Measurements from ENCODE around the gene AIFM1.

The AIFM1 gene

GRCh38 chrX:130144509-130144908 is 21.1 kb downstream of the AIFM1 start:
- TF ChIP-seq ZNF8 (CRISPR knock-in tag; IDR thresholded peaks at IDR 0.05) (no peak), GLIS3 (CRISPR knock-in tag; IDR thresholded peaks at IDR 0.05) (no peak), PPARA (CRISPR knock-in tag; IDR thresholded peaks at IDR 0.05; ENCODE audit: borderline replicate concordance) (no peak), ZFP30 (CRISPR knock-in tag; IDR thresholded peaks at IDR 0.05) (no peak), TOX (CRISPR knock-in tag; IDR thresholded peaks at IDR 0.05; ENCODE audit: borderline replicate concordance) (no peak), ZNF565 (CRISPR knock-in tag; conservative IDR thresholded peaks at IDR 0.05; ENCODE audit: low read depth) (no peak), ZFP3 (CRISPR knock-in tag; IDR thresholded peaks at IDR 0.05) (no peak), SNAI2 (CRISPR knock-in tag; IDR thresholded peaks at IDR 0.05) (no peak), ZNF70 (CRISPR knock-in tag; IDR thresholded peaks at IDR 0.05) (no peak)
- TF ChIP-seq, protein P1, sequence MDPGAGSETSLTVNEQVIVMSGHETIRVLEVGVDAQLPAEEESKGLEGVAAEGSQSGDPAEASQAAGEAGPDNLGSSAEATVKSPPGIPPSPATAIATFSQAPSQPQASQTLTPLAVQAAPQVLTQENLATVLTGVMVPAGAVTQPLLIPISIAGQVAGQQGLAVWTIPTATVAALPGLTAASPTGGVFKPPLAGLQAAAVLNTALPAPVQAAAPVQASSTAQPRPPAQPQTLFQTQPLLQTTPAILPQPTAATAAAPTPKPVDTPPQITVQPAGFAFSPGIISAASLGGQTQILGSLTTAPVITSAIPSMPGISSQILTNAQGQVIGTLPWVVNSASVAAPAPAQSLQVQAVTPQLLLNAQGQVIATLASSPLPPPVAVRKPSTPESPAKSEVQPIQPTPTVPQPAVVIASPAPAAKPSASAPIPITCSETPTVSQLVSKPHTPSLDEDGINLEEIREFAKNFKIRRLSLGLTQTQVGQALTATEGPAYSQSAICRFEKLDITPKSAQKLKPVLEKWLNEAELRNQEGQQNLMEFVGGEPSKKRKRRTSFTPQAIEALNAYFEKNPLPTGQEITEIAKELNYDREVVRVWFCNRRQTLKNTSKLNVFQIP (CRISPR knock-in tag; IDR thresholded peaks at IDR 0.05; ENCODE audit: borderline replicate concordance, low read depth): no peak
- ATAC-seq: no peak; the same call in 2 of the 3 replicates

GRCh38 chrX:130139474-130140201 is 26.0 kb downstream of the AIFM1 start:
- no peak for ATAC-seq
- TF ChIP-seq ISL1 (CRISPR knock-in tag; IDR thresholded peaks at IDR 0.05): no peak
- no peak for TF ChIP-seq GLIS3 (CRISPR knock-in tag; IDR thresholded peaks at IDR 0.05)
- TF ChIP-seq TSHZ2 (CRISPR knock-in tag; IDR thresholded peaks at IDR 0.05): no peak

DNA sequence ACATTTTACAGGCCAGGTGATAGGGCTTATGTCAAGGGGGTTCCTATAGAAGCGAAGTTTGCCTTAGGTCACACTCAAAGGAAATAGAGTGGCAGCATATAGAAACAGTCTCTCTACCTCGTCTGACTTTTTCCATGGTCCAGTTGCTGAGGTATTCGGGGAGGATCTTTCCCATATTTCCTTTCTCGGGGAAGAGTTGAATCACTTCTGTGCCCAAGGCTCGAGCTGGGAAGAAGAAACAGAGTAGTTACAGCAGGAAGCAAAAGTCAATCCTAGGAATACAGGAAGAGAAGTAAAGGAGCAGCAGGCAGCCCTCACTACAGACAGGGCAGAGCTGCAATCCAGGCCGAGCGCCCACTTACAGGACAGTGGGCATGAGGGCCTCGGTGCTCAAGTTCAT is 28.7 kb downstream of the AIFM1 start:
- no peak for TF ChIP-seq OSR1 (CRISPR knock-in tag; IDR thresholded peaks at IDR 0.05)
- no peak for TF ChIP-seq ZNF70 (CRISPR knock-in tag; IDR thresholded peaks at IDR 0.05)
- no peak for TF ChIP-seq ZNF8 (CRISPR knock-in tag; IDR thresholded peaks at IDR 0.05)
- TF ChIP-seq TSHZ2 (CRISPR knock-in tag; IDR thresholded peaks at IDR 0.05): no peak
- no peak for TF ChIP-seq CSRNP3 (CRISPR knock-in tag; IDR thresholded peaks at IDR 0.05)
- TF ChIP-seq PATZ1 (CRISPR knock-in tag; IDR thresholded peaks at IDR 0.05; ENCODE audit: borderline replicate concordance): no peak
- no peak for TF ChIP-seq TOX (CRISPR knock-in tag; IDR thresholded peaks at IDR 0.05; ENCODE audit: borderline replicate concordance)
- TF ChIP-seq SNAI2 (CRISPR knock-in tag; IDR thresholded peaks at IDR 0.05): no peak
- no peak for TF ChIP-seq GLIS3 (CRISPR knock-in tag; IDR thresholded peaks at IDR 0.05)
- no peak for TF ChIP-seq ZFP30 (CRISPR knock-in tag; IDR thresholded peaks at IDR 0.05)
- TF ChIP-seq, protein P1 (CRISPR knock-in tag; IDR thresholded peaks at IDR 0.05; ENCODE audit: borderline replicate concordance, low read depth): no peak
- TF ChIP-seq, protein P2, sequence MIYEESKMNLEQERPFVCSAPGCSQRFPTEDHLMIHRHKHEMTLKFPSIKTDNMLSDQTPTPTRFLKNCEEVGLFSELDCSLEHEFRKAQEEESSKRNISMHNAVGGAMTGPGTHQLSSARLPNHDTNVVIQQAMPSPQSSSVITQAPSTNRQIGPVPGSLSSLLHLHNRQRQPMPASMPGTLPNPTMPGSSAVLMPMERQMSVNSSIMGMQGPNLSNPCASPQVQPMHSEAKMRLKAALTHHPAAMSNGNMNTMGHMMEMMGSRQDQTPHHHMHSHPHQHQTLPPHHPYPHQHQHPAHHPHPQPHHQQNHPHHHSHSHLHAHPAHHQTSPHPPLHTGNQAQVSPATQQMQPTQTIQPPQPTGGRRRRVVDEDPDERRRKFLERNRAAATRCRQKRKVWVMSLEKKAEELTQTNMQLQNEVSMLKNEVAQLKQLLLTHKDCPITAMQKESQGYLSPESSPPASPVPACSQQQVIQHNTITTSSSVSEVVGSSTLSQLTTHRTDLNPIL (CRISPR knock-in tag; IDR thresholded peaks at IDR 0.05; ENCODE audit: low read depth): no peak
- no peak for TF ChIP-seq PPARA (CRISPR knock-in tag; IDR thresholded peaks at IDR 0.05; ENCODE audit: borderline replicate concordance)
- TF ChIP-seq ESRRG (CRISPR knock-in tag; IDR thresholded peaks at IDR 0.05): no peak
- TF ChIP-seq ISL1 (CRISPR knock-in tag; IDR thresholded peaks at IDR 0.05): no peak
- no peak for ATAC-seq
